Common myeloid progenitor, CD34-positive (primary cell): ENCODE results near the gene RERE.

Experiments used
- CTCF ChIA-PET: fragments of 350-600 bp; sonication (Branson Sonifier 250); formaldehyde crosslinking; loops from one replicate; lab custom pipeline; 2021; ENCODE audit warnings: antibody characterized with exemption; lab: Charles Lee
- POLR2A ChIA-PET: fragments of 350-600 bp; sonication (Branson Sonifier 250); formaldehyde crosslinking; loops from one replicate; lab custom pipeline; 2021; ENCODE audit warnings: antibody characterized with exemption; lab: Charles Lee
- DNase-seq, 3 donors: peaks; one replicate each; pipeline versions ENCODE4 v3.0.0 to v3.0.0-alpha.2; 2013
- H3K27ac ChIP-seq, 2 experiments: 1 replicate in 1 of 2; 2 replicates in 1 of 2; pipeline ENCODE4 v1.7.0; 2013; ENCODE audit warnings: inconsistent platforms in 2 of 2, low read length in 2 of 2, mild to moderate bottlenecking in 2 of 2, low read depth in 1 of 2, moderate library complexity in 1 of 2; ENCODE audit not compliant: severe bottlenecking in 2 of 2, insufficient read depth in 1 of 2, poor library complexity in 1 of 2
- H3K27me3 ChIP-seq, 5 experiments: replicated peaks in 2 of 5; 1 replicate in 3 of 5; 2 replicates in 2 of 5; pipeline versions ENCODE4 v1.6.1 to v1.7.0; 2013; ENCODE audit warnings: low read length in 4 of 5, mild to moderate bottlenecking in 2 of 5, moderate library complexity in 2 of 5, inconsistent platforms in 1 of 5; ENCODE audit not compliant: insufficient read depth in 5 of 5, control insufficient read depth in 4 of 5
- H3K36me3 ChIP-seq, 4 experiments: 1 replicate in 2 of 4; 2 replicates in 2 of 4; pipeline versions ENCODE4 v1.6.1 to v1.7.0; 2013; ENCODE audit warnings: low read length in 3 of 4, control low read depth in 1 of 4, mild to moderate bottlenecking in 1 of 4; ENCODE audit not compliant: control insufficient read depth in 4 of 4, insufficient read depth in 4 of 4
- H3K4me1 ChIP-seq, 4 experiments: 1 replicate in 3 of 4; 2 replicates in 1 of 4; pipeline versions ENCODE4 v1.6.1 to v1.7.1; 2013; ENCODE audit warnings: low read length in 3 of 4, mild to moderate bottlenecking in 3 of 4, control low read depth in 1 of 4, inconsistent platforms in 1 of 4, moderate library complexity in 1 of 4; ENCODE audit not compliant: control insufficient read depth in 4 of 4, insufficient read depth in 4 of 4; ENCODE audit errors: control extremely low read depth in 1 of 4
- H3K4me3 ChIP-seq, 7 experiments: 1 replicate in 4 of 7; 2 replicates in 3 of 7; pipeline versions ENCODE4 v1.5.1 to v1.7.0; 2013; ENCODE audit warnings: mild to moderate bottlenecking in 7 of 7, low read length in 6 of 7, moderate library complexity in 6 of 7, inconsistent platforms in 2 of 7, low read depth in 2 of 7, control low read depth in 1 of 7; ENCODE audit not compliant: insufficient read depth in 4 of 7, control insufficient read depth in 1 of 7; ENCODE audit errors: extremely low read depth in 1 of 7
- H3K9me3 ChIP-seq, 5 experiments: 1 replicate in 4 of 5; 2 replicates in 1 of 5; pipeline versions ENCODE4 v1.6.1 to v1.7.1; 2013; ENCODE audit warnings: low read length in 4 of 5, mild to moderate bottlenecking in 2 of 5, inconsistent platforms in 1 of 5, low read depth in 1 of 5, moderate library complexity in 1 of 5; ENCODE audit not compliant: control insufficient read depth in 4 of 5, insufficient read depth in 2 of 5; ENCODE audit errors: control extremely low read depth in 1 of 5
- WGBS: methylation state at CpG from one replicate; pipeline ENCODE4 v1.1.5; 2013; ENCODE audit not compliant: insufficient coverage; 5-methylcytosine and 5-hydroxymethylcytosine counted together

Gene RERE

DNA sequence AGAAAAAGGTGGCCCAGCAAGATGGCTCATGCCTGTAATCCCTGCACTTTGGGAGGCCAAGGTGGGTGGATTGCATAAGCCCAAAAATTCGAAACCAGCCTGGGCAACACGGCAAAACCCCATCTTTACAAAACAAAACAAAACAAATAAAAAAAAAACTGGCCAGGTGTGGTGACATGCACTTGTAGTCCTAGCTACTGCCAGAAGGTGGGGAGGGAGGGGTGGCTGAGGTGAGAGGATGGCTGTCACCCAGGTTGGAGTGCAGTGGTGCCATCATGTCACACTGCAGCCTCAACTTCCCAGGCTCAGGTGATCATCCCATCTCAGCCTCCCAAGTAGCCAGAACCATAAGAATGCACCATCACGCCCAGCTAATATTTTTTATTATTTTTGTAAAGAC is 22.8 kb downstream of the RERE start:
- no peak overlapping the region for H3K27ac ChIP-seq
- ChIA-PET CTCF (interaction anchor here (1.0 to 1.6 kb wide), 3 partner anchors 11 to 55 kb away, joined by 3 to 4 read pairs (median 3); no protein-coding TSS in a partner anchor), POLR2A (no interaction called here)
- no peaks in the 10 kb centered on the region for H3K27me3 ChIP-seq
- no CpG with 5 or more reads among the region's 3 CpGs for WGBS
- DNase-seq = no peak
- H3K4me3 ChIP-seq = no peak overlapping the region
- peaks cover 0 to 4% (median 2%) of the 10 kb centered on the region in 4 experiments for H3K36me3 ChIP-seq
- no peaks in the 10 kb centered on the region for H3K9me3 ChIP-seq
- peaks cover 0 to 13% (median 8%) of the 10 kb centered on the region in 4 experiments for H3K4me1 ChIP-seq

DNA sequence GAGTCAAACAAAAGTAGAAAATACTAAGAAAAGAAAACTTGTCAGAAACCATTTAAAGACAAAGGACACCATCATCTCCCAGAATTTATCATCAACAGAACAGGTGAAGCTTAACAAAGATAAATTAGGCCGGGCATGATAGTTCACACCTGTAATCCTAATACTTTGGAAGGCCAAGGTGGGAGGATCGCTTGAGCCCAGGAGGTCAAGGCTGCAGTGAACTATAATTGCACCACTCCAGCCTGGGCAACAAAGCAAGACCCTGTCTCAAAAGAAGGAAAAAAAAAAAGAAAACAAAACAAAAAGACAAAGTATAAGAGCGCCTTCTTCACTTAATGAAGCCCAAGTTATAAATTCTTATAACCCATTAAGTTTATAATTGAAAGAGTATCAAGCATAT is 25.6 kb downstream of the RERE start:
- Histone ChIP-seq H3K4me3 (no peak overlapping the region), H3K9me3 (no peaks in the 10 kb centered on the region), H3K4me1 (peaks cover 0 to 16% (median 13%) of the 10 kb centered on the region in 4 experiments), H3K36me3 (peaks cover 0 to 6% (median 5%) of the 10 kb centered on the region in 4 experiments), H3K27ac (no peak overlapping the region), H3K27me3 (no peaks in the 10 kb centered on the region)
- ChIA-PET CTCF (interaction anchor here (0.5 to 1.4 kb wide), 6 partner anchors 11 to 143 kb away, joined by 3 to 5 read pairs (median 4); no protein-coding TSS in a partner anchor), POLR2A (interaction anchor here (1.1 kb wide), 1 partner anchor 26 kb away, joined by 4 read pairs; the partner anchor contains the start of gene RERE)
- no CpG with 5 or more reads among the region's 3 CpGs for WGBS
- DNase-seq = no peak

DNA sequence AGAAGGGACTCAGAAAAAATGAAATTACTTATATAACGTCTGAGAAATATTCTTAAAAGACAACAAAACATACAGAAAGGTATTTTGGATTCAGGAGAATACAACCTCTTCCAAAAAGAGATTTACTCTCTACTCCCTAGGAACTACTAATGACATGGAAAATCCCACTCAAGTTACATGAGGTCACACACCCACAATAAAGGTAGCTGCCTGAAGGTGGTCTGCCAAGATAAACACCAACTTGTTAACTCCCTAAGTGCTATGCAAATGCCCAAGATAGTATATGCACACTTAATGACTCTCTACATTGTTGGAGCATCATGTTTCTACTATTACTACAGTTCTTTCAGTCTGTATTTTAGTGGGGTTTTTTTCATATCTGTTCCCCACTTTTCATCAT is 26.5 kb downstream of the RERE start:
- H3K4me3 ChIP-seq = no peak overlapping the region
- H3K36me3 ChIP-seq = peaks cover 0 to 8% (median 6%) of the 10 kb centered on the region in 4 experiments
- no peaks in the 10 kb centered on the region for H3K27me3 ChIP-seq
- peak overlapping the region in 1 of 2 experiments; percentile 5 for H3K27ac ChIP-seq
- ChIA-PET POLR2A (interaction anchor here (1.1 kb wide), 1 partner anchor 27 kb away, joined by 4 read pairs; the partner anchor contains the start of gene RERE), CTCF (interaction anchor here (1.4 kb wide), 1 partner anchor 22 kb away, joined by 4 read pairs; no protein-coding TSS in a partner anchor)
- no CpG with 5 or more reads among the region's 1 CpG for WGBS
- H3K9me3 ChIP-seq = no peaks in the 10 kb centered on the region
- H3K4me1 ChIP-seq = peaks cover 0 to 14% (median 12%) of the 10 kb centered on the region in 4 experiments
- DNase-seq = no peak

DNA sequence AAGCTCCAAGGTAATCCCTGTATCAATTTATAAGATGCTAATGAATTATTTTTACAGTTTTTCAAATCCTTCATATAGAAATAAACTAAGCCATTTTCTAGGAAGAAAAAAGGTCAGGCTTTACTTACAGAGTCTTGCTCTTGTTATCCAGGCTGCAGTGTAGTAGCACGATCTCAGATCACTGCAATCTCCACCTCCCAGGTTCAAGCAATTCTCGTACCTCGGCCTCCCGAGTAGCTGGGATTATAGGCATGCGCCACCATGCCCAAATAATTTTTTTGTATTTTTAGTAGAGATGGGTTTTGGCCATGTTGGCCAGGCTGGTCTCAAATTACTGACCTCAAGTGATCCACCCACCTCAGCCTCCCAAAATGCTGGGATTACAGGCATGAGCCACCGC is 27.0 kb downstream of the RERE start:
- ChIA-PET POLR2A (no interaction called here), CTCF (no interaction called here)
- peaks cover 0 to 14% (median 12%) of the 10 kb centered on the region in 4 experiments for H3K4me1 ChIP-seq
- H3K36me3 ChIP-seq = peaks cover 0 to 11% (median 7%) of the 10 kb centered on the region in 4 experiments
- H3K9me3 ChIP-seq = no peaks in the 10 kb centered on the region
- no peak for DNase-seq
- no peak overlapping the region for H3K4me3 ChIP-seq
- H3K27ac ChIP-seq = peak overlapping the region in 1 of 2 experiments; percentile 5
- H3K27me3 ChIP-seq = no peaks in the 10 kb centered on the region
- 96% methylated on average over 2 of the region's 6 CpGs for WGBS

DNA sequence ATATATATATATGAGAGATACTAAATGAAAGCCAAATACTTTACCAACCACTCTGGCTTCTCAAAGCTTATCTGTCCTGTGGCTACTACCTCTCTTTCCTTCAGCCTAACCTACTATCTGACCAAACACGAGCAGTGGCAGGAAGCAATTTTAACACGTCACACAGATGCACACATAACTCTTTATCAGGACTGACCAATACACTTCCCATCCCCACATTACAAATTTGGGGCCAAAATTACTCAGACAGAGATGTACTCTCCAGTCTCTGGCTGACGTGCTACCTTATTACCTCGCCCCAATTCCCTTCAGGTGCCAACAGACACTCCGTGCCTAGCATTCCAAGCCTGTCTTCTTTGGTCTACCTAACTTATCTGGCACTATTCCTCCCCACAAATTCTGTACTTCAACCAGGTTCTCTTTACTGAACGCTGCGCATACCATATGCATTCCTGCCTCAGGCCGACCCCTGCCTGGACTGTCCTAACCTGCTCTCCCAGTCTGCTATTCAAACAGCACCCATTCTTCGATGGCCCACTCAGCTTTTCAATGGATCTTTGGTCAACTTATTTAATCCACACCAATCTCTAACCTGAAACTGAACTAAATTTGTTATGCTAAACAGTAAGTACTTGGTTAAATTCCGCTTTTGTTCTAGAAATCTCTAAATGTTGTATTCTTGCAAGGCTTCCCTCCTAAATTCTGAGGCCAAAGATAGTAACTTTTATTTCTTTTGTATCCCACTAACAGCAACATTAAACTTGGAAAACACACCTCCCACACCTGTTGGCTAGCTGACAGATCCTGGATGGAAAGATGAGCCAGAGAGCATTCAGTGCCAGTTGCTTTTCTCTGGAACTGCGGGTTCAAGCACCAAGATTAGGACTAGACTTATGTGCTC is 27.9 kb downstream of the RERE start:
- H3K4me3 ChIP-seq = peak overlapping the region in 2 of 7 experiments; percentile 5 to 36
- peaks cover 0 to 14% (median 12%) of the 10 kb centered on the region in 4 experiments for H3K4me1 ChIP-seq
- H3K9me3 ChIP-seq = no peaks in the 10 kb centered on the region
- ChIA-PET CTCF (no interaction called here), POLR2A (no interaction called here)
- DNase-seq = peak; percentile 72 to 84 (median 72)
- H3K27me3 ChIP-seq = no peaks in the 10 kb centered on the region
- peaks cover 0 to 11% (median 7%) of the 10 kb centered on the region in 4 experiments for H3K36me3 ChIP-seq
- peak overlapping the region in 1 of 2 experiments; percentile 28 for H3K27ac ChIP-seq
- 74% methylated on average over 9 of the region's 11 CpGs for WGBS

DNA sequence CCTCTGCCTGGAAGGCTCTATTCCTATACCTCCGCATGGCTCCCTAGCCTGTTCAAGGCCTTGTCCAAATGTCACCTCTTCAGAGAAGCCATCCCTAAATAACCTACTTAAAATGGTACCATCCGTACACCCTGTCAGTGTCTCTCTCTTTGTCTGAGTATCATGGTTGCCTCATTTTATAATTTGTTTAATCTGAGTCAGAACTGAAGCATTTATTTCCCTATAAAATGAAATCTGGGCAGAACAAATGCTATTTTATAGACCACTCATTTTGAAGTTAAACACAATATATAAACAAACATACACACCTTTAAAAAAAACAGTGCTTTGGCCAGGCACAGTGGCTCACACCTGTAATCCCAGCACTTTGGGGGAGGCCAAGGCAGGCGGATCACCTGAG is 30.2 kb downstream of the RERE start:
- peaks cover 0 to 19% (median 15%) of the 10 kb centered on the region in 4 experiments for H3K4me1 ChIP-seq
- 100% methylated on average over 1 of the region's 3 CpGs for WGBS
- H3K27ac ChIP-seq = no peak overlapping the region
- H3K27me3 ChIP-seq = no peaks in the 10 kb centered on the region
- peaks cover 0 to 11% (median 8%) of the 10 kb centered on the region in 4 experiments for H3K36me3 ChIP-seq
- H3K4me3 ChIP-seq = no peak overlapping the region
- POLR2A ChIA-PET = no interaction called here
- CTCF ChIA-PET = no interaction called here
- H3K9me3 ChIP-seq = no peaks in the 10 kb centered on the region
- no peak for DNase-seq
